Coronary artery (tissue), 2 donors: ENCODE data around the gene NINJ2.

ENCODE experiments used
- DNase-seq: peaks from one replicate; pipeline ENCODE4 v3.0.0-alpha.2; 2017; ENCODE audit warnings: low spot score
- H3K27ac ChIP-seq, 2 donors: fragments of 200-600 bp; sonication (generic); one replicate each; pipeline ENCODE4 v1.5.1; 2016 to 2019
- H3K4me3 ChIP-seq: fragments of 200-600 bp; sonication (generic); 2 replicates; pipeline ENCODE4 v1.5.1; 2016; ENCODE audit warnings: mild to moderate bottlenecking, moderate library complexity
- CTCF ChIP-seq: fragments of 200-600 bp; sonication (generic); IDR thresholded peaks from one replicate; pipeline ENCODE4 v1.5.1; 2019; ENCODE audit warnings: antibody characterized with exemption

Gene NINJ2

GRCh38 chr12:619346-619745 lies 43.9 kb downstream of the NINJ2 start:
- Histone ChIP-seq H3K27ac (no peak overlapping the region), H3K4me3 (no peak overlapping the region)
- DNase-seq: no peak
- TF ChIP-seq CTCF: no peak

- H3K4me3 ChIP-seq: no peak overlapping the region
- no peak overlapping the region for H3K27ac ChIP-seq
- no peak for DNase-seq
- TF ChIP-seq CTCF: no peak
These were observed 44.6 kb downstream of the NINJ2 start for GRCh38 chr12:618605-619004.

- Histone ChIP-seq H3K4me3 (no peak overlapping the region), H3K27ac (peak overlapping the region in 1 of 2 donors; percentile 81)
- DNase-seq: no peak
- TF ChIP-seq CTCF: no peak
These were observed 45.8 kb downstream of the NINJ2 start for GRCh38 chr12:617304-617915.

GRCh38 chr12:615620-616019 lies 47.6 kb downstream of the NINJ2 start:
- Histone ChIP-seq H3K27ac (peak overlapping the region in 1 of 2 donors; percentile 14), H3K4me3 (no peak overlapping the region)
- no peak for TF ChIP-seq CTCF
- DNase-seq: no peak

- no peak for TF ChIP-seq CTCF
- no peak for DNase-seq
- Histone ChIP-seq H3K27ac (no peak overlapping the region), H3K4me3 (no peak overlapping the region)
These were observed 48.8 kb downstream of the NINJ2 start for GRCh38 chr12:614411-614970.

GRCh38 chr12:613996-614395 lies 49.2 kb downstream of the NINJ2 start:
- Histone ChIP-seq H3K27ac (no peak overlapping the region), H3K4me3 (no peak overlapping the region)
- no peak for TF ChIP-seq CTCF
- DNase-seq: no peak

- no peak overlapping the region for H3K4me3 ChIP-seq
- no peak overlapping the region for H3K27ac ChIP-seq
- no peak for TF ChIP-seq CTCF
- DNase-seq: no peak
These were observed 50.4 kb downstream of the NINJ2 start for GRCh38 chr12:612886-613285.
